NCI-H2227 (cell line): ENCODE results near the gene HELT.

Experiments
- DNase-seq: peaks from one replicate; lab custom pipeline; 2025; ENCODE audit not compliant: unreplicated experiment; lab: John Stamatoyannopoulos, UW

Gene HELT

DNA sequence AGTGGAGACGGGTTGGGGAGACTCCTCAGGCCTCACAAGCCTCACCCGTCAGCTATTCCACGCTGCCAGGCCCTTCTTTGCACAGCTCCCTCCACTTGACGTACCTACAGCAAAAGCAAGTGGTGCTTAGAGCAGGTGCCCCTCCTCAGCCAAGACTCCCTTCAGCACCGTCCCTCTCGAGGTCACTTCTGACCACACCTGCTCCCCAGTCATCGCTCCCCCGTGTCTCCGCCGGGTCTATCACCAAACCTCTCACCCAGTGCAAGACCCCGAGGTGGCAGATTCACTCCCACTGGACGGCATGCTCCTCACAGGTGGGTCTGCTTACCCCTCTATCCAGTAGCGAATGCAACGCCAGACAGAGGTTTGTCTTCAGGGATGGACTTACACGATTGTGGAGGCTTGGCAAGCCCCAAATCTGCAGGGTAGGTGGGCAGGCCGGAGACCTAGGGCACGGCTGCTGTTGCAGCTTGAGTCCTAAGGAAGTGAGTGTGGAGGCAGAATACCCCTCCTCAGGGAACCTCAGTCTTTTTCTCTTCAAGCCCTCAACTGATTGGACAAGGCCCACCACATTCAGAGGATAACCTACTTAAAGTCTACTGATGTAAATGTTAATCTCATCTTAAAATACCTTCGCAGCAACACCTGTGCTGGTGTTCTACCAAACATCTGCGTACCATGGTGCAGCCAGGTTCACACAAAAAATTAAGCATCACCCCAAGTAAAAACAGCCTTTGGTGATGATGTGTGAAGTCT, 14.5 kb upstream of the HELT start:
- DNase-seq = no peak

DNA sequence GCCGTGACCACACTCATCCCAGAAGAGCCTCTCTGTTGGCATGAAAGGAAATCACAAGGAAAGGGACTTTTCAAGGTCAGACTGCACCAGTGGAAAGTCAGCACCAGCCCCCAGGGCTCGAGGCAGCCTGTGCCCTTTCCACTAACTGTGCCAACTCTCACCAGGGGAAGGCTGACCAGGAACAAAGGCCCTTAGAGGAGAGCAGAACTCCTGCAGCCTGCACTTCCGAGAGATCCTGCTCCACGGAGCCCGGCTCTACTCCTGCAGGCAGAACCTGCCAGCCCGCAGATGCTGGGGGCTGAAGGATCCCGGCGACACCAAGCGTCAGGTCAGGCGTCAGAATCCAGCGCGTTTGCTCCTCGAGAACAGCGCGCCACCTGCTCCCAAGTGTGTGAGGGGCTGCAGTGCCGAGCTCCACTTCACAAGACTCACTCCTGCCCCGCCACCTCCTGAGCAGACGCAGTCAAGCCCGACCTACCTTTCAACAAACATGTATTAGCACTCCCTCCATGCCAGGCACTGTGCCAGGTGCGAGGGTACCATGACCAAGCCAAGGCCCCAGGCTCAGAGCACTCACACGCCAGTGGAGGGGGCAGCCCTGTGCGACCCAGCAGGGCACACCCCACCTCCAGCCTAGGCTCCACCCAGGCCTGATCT, 13.6 kb upstream of the HELT start:
- peak; percentile 63 for DNase-seq

DNA sequence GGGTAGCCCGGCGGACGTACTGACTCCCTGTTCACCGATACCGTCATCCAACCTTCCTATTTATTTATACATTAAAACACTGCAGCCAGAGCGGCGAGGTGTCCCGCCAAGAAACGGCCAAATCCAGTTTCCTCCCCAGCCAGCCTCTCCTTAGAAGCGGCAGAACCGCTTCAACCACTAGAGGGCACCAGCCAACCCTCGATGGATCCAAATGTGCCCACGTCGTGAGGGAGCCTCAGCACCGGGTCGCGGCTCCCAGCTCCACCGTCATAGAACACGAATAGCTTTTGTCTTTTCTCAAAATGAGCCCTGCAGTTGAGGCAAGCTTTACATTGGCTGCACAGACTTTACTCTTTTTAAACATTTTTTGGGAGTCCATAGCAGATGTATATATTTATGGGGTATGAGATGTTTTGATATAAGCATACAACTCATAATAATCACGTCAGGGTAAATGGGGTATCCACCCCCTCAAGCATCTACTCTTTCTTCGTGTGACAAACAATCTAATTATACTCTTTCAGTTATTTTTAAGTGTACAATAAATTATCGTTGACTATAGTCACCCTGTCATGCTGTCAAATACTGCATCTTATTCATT, 13.0 kb upstream of the HELT start:
- DNase-seq = peak; percentile 86

DNA sequence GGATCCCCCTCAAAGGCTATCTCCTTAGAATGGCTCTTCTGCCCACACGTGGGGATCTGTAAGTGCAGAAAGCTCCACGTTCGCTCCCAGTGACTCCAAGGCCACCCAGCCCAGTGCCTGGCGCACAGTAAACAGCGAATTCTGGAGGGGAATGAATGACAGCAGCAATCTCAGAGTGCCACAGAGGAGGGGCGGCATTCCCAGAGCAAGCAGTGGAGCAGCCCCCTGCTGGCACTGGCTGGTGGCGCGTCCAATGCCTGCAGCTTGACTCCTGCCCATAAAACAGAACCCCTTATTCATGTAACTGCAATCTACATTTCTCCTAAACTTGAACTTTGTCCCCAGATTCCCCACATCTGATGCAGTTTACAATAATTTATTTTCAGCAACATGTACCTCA, 6.9 kb upstream of the HELT start:
- peak; percentile 15 for DNase-seq

DNA sequence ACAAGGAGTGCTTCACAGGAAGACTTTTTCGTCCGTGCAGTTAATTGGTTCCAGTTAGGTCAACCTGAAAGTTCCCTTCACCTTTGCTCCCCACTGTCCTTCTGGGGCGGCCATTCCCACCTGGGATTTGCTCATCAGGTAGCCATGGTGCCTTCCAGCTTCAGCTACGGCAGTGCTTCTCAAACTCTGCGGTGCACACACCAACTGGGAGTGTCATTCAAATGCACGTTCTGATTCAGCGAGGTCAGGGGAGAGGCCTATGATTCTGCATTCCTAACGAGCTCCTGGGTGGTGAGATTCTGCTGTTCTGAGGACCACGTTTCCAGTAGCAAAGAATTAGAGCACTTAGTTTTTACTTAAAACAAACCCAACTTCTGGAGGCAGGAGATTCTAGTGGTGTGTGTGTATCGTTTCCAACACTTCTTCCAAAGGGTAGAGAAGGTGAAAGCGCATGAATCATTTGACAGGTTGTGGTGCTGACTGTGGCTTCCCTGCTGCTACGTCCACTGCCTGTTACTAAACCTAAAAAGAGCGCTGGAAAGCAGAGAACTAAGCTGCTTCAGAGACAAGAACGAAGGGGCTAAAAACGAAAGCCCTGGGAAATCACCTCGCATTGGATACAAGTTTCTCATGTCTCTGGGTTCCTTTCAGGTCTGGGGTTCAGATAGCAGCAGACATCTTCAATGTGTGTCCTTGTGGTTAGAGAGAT, 4.7 kb upstream of the HELT start:
- DNase-seq = no peak

DNA sequence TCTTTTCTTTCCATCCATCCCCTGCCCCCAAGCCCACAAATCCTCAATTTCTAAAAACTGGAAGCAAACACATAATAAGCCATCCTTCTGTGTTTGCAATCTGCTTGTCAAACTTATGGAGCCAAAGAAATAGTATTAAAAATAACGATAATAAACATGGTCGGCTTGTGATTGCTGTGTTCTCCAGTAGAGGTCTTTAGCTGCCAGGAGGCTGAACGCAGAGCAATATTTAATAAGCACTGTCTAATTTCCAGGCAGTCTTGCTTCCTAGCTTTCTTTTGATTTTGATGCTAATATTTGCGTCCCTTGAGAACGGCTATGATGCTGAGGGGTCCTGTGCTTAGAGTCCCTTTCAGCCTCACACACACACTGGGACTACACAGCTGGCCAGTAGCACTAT, 3.2 kb upstream of the HELT start:
- no peak for DNase-seq

DNA sequence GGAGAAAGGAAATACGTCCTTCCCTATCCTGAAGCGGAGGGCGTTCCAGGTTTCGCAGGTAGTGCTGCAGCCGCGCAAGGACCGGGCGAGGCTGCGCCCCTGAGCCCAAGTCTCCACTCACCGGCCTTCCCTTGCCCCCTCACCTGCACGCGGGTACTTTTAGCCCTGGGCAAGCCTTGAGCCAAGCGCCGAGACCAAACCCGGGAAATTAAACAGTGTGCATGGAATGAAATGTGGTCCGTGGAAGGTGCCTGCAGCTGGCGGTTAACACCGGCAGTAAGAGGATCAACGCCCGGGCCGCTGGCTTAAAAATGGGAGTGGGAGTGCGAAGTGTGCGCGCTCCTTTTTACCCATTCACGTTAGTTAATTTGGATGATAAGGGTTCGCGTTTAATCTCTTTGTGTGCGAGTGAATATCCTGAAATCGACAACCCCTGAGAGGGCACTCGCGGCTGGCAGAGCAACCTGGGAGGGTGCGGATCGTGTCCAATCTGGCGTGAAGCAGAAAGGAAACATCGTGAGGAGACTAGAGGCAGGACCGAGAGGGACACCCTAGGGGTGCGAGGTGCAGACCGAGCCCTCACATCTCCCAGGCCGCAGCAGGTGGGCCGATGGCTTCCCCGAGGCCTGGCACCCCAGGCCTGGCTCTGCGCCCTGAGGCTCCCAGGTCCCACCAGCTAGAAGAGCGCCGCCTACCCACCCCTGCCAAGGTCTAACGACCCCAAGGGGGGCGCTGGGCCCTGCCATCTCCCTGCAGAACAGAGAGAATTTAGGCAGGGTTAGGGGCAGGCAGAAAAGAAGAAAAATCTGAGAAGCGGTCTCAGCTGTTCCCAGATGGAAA, 2.0 kb upstream of the HELT start:
- DNase-seq = no peak

DNA sequence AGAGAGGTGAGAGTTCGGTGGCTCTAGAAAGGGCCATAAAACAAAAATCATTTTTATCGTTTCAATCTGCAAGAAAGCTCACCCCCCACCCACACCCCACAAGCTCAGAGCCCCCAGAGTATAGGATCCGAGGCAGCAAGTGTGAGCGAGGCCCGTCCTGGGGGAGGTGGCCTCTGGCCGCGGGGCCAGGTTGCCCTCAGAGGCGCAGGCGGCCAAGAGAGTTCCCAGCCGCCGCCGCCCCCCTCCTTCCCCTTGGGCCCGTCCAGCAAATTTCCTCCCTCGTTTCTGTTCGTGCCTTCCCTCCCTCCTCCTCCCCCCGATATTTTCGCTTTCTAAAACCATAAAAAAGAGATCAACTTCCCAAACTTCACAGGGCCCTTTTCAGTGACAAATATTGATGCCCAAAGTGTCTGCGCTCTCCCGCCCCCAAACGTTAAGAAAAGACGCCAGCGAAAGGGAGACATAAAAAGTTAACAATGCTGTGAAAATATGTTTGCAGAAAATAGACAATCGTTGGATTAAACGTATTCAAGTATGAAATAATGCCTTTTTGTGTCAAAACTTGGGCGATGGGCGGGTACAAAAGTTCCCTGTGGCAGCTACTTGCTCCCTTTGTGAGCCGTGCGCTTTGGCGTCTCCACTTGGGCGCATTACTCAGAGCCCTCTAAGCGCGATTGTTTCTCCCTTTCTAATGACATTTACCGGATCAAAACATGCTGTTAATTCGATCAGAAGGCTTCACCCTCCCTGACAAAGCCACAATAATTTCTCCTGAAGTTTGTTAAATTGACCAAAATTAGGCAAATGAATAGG, 1.1 kb upstream of the HELT start:
- DNase-seq = peak; percentile 14

DNA sequence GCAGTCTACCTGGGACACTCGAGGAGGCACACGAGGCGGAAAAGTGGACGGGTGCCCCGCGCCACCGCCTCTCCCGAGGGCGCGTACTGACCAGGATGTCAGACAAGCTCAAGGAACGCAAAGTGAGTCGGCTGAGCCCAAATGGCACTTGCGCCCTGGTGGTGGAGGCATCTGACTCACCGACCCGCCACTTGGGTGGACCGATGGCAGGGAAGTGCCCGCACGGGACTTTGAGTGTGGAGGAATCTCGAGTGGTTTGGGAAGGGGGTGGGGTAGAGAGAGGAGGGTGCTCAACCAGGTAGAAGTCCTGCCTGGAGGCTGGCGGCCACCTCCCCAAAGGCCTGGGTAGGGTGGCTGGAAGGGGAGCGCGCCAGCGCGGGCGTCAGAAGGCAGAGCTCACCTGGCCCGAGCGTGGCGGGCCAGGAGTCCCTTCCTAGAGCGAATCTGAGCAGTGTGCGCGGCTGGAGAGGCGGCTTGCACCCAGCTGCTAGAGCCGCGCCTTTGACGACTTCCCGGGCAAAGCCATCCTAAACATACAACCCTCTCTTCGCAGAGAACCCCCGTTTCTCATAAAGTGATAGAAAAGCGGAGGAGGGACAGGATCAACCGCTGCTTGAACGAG, 655 bp downstream of the HELT start:
- DNase-seq = no peak

DNA sequence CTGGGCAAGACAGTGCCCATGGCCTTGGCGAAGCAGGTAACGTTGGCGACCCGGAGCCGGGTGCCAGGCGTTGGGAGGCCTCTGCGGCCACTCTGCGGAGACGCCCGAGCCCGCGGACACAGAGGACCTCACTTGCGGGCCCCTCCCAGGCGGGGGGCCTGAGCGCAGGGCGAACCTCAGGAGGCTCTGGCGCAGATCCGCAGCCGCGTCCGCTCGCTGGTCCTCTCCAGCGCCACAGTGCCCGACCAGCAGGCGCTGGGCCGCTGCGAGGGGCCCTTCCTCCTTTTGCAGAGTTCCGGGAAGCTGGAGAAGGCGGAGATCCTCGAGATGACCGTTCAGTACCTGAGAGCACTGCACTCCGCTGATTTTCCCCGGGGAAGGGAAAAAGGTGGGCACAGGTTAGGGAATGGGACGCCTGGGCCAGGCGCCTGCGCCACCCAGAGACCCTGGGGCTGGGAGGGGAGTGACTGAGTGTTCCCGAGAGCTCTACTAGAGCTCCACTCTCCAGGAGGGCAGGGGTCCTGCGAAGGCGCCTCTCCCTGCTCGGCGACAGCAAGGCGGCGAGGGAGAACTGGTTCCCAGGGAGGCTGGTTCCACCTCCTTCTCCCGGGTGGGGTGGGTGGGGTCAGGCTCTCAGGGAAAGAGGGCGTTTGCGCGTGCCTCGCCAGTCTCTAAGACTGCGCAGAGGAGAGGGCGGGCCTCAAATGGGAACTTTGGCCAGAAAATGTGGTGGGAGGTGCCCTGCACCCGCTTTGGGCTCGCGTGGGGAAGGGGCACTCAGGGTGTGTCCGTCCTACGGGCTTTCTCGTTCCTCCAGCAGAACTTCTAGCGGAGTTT, 1.4 kb downstream of the HELT start:
- peak; percentile 7 for DNase-seq

DNA sequence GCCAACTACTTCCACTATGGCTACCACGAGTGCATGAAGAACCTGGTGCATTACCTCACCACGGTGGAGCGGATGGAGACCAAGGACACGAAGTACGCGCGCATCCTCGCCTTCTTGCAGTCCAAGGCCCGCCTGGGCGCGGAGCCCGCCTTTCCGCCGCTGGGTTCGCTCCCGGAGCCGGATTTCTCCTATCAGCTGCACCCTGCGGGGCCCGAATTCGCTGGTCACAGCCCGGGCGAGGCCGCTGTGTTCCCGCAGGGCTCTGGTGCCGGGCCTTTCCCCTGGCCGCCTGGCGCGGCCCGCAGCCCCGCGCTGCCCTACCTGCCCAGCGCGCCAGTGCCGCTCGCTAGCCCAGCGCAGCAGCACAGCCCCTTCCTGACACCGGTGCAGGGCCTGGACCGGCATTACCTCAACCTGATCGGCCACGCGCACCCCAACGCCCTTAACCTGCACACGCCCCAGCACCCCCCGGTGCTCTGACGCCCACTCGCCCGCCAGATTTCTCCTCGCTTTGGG, 2.1 kb downstream of the HELT start:
- DNase-seq = peak; percentile 26

DNA sequence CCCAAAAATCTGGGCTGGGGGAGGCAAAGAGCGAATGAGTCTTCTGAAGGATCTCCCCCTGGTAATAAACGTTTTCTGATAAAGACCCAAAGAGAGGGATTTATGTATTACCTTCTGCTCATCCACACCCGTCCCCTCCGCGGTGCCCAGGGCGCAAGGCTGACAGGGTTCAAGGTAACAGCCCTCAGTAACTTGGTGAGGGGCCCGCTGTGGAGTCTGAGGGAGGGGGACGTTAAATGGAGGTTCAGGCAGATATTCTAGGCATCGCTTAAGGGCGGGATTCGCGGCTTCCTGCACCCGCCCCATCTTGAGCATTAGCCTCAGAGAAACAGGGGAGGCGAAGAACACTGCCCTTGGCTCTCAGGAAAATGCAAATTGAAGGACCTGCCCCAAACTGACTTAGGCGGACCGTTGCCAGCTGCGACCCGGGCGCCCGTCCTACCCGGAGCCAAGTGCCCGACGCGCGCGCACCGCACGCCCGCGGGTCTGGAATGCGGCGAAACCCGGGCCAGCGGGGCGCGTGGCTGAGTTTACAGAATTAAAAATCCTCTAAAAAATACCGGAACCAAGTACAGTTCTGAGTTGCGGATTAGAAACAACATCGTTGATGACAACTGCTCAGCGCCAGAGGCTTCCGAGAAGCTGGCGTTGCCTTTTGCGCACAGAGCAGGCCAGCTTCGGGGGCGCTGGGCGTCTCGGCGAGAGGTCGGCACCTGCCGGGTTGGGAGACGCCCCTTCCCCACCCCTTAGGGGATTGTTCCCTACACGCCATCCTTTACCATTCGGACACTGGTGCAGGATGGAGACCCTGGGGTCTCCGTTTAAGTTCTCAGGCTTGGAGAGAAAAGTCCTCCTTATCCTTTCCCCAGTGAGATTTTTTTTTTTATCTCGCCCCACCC, 2.8 kb downstream of the HELT start:
- no peak for DNase-seq

DNA sequence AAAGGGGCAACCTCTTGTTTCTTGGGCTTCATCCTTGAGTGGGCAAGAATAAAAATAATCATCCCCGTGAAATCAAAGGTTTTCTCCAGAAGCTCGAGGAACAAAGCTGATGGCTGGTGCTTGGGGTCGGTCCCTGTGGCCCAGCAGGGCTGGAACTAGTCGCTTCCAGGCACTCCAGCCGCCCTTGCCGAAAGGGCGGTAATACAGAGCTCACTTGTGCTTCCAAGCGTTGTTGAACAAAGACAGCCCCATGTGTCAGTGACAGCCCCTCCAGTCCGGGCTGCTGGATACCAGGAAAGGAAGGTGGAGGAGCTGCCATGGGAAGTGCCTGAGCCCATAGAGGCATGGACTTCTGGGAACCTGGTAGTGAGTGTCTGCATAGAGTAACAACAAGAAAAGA, 5.2 kb downstream of the HELT start:
- no peak for DNase-seq

DNA sequence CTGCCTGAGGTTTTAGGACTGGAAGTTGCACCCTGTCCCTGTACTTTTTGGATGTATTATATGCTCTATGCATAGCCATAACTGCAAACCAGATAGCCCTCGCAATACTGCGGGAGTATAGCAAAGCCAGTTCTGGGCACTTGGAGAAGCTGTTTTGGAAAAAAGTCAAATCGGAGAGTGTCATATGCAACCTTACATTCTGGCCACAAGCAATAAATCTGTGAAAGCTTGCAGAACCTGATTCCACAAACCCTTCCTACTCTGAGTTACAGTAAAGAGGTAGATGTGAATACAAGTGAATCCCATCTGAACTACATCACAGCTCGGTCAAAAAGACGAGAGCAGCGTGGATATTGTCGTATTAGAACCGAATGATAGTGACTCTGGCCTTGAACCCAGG, 10.3 kb downstream of the HELT start:
- no peak for DNase-seq

DNA sequence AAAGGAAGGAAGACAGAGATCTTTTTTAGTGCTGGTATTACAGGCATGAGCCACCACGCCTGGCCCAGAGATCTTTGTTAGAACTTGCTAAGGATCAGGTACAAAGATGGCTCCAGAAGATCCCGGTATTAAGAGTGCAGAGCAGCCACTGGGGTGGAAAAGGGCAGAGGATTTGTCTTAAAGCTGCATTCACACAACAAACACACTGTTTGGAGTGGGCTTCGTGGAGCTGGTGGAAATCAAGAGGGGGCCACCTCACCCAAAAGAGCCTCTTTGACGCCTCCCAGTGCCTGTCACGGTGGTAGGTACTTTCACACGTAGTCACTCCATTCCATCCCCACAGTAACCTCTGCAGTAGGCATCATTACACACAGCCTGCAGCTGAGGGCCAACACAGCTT, 13.3 kb downstream of the HELT start:
- no peak for DNase-seq

DNA sequence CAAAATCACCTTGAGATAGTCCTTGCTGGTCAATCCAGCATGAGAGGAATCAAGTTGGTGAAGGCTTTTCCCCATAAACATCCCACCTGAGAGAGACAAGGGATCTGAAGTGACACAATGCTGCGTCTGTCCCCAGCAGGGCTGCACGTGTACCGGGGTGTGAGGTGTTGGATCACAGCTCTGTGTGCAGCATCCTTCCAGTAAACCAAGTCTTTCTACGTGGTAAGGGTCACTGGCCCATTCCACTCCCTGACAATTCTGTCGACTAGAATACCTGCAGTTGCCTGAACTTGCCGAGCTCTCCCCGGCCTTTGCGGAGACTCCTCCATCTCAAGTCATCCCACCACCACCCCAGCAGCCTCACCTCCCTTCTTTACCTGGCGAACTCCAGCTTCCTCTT, 14.8 kb downstream of the HELT start:
- no peak for DNase-seq

DNA sequence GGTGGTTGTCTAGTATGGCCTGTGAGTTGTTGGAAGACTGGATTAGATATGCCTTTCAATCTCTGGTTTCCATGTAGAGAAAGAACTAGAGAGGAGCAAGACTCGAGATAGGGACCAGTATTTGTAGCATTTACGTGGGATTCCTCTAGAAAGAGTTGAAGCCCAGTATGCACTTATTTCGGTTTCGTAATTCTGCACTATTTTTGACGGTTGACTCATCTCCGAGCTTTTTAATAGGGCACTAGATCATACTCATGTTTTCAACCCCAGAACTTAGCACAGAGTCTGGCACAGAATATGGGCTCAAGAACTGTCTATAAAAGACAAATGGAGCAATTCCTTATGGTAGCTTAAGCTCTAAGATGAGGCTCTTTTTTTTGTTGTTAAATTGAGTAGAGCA, 15.7 kb downstream of the HELT start:
- DNase-seq = no peak

DNA sequence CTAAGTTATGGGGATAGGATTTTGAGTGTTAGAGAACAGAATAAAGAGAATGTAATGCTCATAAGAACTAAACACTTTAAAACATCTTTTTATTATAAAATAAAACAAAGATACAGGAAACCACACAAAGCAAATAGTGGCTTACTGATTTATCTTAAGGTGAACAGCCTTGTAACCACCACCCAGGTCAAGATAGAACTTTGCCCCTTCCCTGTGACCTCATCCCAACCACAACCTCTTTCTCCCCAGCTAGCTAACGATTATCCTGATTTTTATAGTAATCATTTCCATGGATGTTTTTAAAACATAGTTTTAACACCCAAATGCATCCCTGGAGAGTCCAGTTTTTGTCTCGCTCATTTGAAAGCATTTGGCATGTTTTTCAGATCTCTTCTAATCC, 17.0 kb downstream of the HELT start:
- DNase-seq = no peak
